Measurements from ENCODE around the gene HTATSF1.

Gene HTATSF1

DNA sequence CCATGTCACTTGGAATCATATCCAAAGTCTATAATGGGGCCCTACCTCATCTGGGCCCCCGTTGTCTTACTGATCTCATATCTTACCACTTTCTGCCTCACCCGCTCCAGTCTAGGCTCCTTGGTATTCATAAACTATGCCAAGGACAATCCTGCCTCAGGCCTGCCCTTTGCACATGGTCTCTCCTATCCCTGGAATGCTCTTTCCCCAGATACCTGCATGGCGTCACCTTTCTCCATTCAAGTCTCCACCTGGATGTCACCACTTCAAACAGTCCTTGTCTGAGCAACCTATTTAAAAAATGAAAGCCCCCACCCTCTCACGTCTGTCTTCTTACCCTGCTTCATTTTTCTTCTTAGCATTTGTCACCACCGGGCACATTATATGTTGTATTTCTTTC lies 42.8 kb downstream of the HTATSF1 start:
- H3K4me3 ChIP-seq (ENCODE audit: low read depth, low read length), result no peak overlapping the region
- DNase-seq (ENCODE audit: low read depth), result no peak
- TF ChIP-seq, protein P1, sequence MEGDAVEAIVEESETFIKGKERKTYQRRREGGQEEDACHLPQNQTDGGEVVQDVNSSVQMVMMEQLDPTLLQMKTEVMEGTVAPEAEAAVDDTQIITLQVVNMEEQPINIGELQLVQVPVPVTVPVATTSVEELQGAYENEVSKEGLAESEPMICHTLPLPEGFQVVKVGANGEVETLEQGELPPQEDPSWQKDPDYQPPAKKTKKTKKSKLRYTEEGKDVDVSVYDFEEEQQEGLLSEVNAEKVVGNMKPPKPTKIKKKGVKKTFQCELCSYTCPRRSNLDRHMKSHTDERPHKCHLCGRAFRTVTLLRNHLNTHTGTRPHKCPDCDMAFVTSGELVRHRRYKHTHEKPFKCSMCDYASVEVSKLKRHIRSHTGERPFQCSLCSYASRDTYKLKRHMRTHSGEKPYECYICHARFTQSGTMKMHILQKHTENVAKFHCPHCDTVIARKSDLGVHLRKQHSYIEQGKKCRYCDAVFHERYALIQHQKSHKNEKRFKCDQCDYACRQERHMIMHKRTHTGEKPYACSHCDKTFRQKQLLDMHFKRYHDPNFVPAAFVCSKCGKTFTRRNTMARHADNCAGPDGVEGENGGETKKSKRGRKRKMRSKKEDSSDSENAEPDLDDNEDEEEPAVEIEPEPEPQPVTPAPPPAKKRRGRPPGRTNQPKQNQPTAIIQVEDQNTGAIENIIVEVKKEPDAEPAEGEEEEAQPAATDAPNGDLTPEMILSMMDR (IDR thresholded peaks at IDR 0.05; ENCODE audit: insufficient read depth, low read depth, low read length, missing control alignments), result no peak

DNA sequence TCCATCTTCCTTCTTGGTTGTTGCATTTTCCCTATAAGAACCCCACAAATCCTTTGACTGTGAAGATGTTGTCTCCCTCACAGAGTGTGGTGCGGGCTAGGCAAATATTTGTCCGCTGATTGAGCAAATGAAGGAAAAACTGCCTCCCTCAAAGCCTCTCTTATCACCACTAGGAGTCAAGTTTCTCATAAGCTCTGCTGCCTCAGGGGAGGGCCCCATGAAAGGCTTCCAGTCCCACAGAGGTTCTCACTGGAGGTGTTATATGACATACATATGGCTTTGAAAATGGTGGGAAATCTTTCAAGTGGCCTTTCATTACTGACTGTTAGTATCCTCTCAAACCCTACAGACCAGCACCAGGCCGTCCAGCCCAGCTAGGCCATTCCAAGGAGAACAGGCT lies 43.9 kb downstream of the HTATSF1 start:
- TF ChIP-seq, protein P1 (IDR thresholded peaks at IDR 0.05; ENCODE audit: insufficient read depth, low read depth, low read length, missing control alignments), result no peak
- H3K4me3 ChIP-seq (ENCODE audit: low read depth, low read length), result no peak overlapping the region
- no peak for DNase-seq (ENCODE audit: low read depth)

DNA sequence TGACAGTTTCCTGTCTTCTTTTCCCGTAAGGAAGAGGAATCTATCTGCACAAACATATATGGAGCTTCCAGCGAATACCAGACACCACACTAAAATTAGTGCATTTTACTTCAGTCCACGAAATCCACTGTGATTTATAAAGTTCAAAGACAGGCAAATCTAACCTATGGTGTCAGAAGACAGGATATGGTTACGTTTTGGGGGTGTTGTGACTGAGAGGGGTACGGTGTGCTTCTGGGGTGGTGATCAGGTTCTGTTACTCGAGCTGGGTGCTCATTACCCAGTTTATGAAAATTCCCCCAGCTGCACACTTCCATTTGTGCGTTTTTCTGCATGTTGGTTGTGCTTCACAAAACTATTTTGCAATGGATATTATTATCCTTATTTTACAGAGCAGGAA lies 44.9 kb downstream of the HTATSF1 start:
- DNase-seq (ENCODE audit: low read depth), result no peak
- TF ChIP-seq, protein P1 (IDR thresholded peaks at IDR 0.05; ENCODE audit: insufficient read depth, low read depth, low read length, missing control alignments), result no peak

DNA sequence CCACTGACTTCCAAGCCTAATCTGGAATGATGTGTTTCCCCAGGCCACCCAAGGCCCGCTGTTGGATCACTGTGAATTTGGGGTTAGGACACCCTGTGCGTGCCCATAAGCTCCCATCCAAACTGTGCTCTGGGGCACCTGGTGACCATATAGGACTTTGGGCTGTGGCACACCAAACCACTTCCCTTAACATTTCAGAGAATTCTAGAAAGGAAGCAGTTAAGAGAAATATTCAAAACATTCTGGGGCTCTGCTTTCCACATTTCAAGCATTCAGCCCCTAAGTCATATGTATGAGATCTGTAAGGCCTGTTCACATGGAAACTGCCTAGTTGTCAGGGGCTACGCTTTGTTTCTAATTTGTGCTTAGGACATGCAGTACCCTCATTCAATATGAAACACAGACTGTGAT lies 49.0 kb downstream of the HTATSF1 start:
- DNase-seq (ENCODE audit: low read depth), result no peak
- TF ChIP-seq, protein P1 (IDR thresholded peaks at IDR 0.05; ENCODE audit: insufficient read depth, low read depth, low read length, missing control alignments), result no peak
- no peak overlapping the region for H3K4me3 ChIP-seq (ENCODE audit: low read depth, low read length)

More for the DNA sequence above, 44.9 kb downstream of the HTATSF1 start:
- no peak overlapping the region for H3K4me3 ChIP-seq (ENCODE audit: low read depth, low read length)

DNA sequence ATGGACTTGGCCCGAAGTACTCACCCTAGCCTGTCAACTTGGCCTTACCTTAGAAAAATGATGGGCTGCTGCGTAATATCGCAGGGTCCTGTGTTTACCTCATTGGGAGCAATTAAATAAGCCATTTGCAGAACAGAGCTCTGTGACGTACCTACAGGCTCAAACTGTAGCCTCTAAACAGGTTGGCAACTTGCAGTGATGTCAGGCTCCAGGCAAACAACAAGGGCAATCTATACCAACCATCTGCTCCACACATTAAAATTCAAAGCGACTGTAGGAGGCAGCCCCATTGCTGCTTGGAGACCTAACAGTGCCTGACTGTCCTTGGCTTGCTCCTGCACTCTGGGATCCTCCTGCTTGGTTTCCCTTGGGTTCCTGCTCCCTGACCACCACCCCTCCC lies 51.8 kb downstream of the HTATSF1 start:
- H3K4me3 ChIP-seq (ENCODE audit: low read depth, low read length), result no peak overlapping the region
- DNase-seq (ENCODE audit: low read depth), result no peak
- TF ChIP-seq, protein P1 (IDR thresholded peaks at IDR 0.05; ENCODE audit: insufficient read depth, low read depth, low read length, missing control alignments), result no peak

DNA sequence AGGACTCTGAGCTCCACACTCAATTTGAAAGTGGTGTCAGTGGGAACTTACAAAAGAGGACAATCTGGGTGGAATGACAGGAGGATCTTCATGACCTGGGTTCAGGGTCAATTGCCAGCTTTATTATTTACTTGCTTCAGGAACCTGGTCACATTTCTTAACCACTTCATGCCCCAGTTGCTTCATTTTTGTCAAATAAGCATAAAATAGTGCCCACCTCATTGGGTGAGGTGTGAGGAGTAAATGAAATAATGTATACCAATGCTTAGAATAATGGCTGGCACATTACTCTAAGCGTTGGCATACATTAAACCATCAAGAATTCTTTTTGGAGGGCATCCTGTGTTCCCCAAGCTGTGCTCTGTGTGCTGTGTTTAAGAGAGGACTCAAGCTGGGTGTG lies 54.0 kb downstream of the HTATSF1 start:
- no peak overlapping the region for H3K4me3 ChIP-seq (ENCODE audit: low read depth, low read length)
- TF ChIP-seq, protein P1 (IDR thresholded peaks at IDR 0.05; ENCODE audit: insufficient read depth, low read depth, low read length, missing control alignments), result no peak
- no peak for DNase-seq (ENCODE audit: low read depth)

DNA sequence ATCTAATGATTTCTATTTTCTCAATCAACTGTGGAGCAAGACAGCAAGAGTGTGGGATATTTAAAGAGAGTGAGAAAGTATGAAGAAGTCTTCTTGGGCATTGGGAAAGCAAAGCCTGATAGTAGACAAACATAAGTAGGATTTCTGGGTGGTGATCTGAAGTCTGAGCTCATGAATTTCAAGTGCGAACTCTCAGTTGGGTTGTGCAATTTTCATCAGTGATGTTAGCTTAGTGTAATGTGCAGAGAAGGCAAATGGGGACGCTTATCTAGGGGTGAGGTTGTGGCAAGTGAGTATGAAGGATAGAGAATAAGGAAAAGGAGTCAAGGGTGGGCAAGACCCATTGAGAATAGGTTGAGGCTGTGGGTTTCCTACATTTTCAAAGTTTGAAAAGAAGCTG lies 58.3 kb downstream of the HTATSF1 start:
- DNase-seq (ENCODE audit: low read depth), result no peak
- no peak overlapping the region for H3K4me3 ChIP-seq (ENCODE audit: low read depth, low read length)
- TF ChIP-seq, protein P1 (IDR thresholded peaks at IDR 0.05; ENCODE audit: insufficient read depth, low read depth, low read length, missing control alignments), result no peak

Data from GM12865 (cell line).